Measurements from ENCODE around the gene AGTRAP. TPM values are rescaled to one million over a fixed set of nuclear protein-coding genes. Genes with fewer than 3 reads are reported as not detected.

The AGTRAP gene
- total and polyA plus RNA-seq, 9 of the 15 experiments (the other 6 are each of a cell fraction or from before 2014, with no cell fraction given) = 26.8 to 105 (median 57.5) TPM

- TF ChIP-seq OTX1 (CRISPR knock-in tag; IDR thresholded peaks at IDR 0.05) (no peak; the same call in 1 of the 2 replicates), ZNF445 (CRISPR knock-in tag; IDR thresholded peaks at IDR 0.05; ENCODE audit: low read depth) (no peak), ZNF785 (CRISPR knock-in tag; IDR thresholded peaks at IDR 0.05) (no peak), ZNF282 (CRISPR knock-in tag; IDR thresholded peaks at IDR 0.05) (no peak), ZNF586 (CRISPR knock-in tag; conservative IDR thresholded peaks at IDR 0.05) (no peak), ZNF3 (CRISPR knock-in tag; IDR thresholded peaks at IDR 0.05) (no peak), SNIP1 (IDR thresholded peaks at IDR 0.05; ENCODE audit: low read depth) (no peak), PRMT5 (CRISPR knock-in tag; IDR thresholded peaks at IDR 0.05) (no peak), PCBP2 (IDR thresholded peaks at IDR 0.05; ENCODE audit: low read depth, low read length, poor library complexity, severe bottlenecking) (no peak), ZBTB43 (CRISPR knock-in tag; IDR thresholded peaks at IDR 0.05) (no peak), PHB (CRISPR knock-in tag; IDR thresholded peaks at IDR 0.05) (peak; percentile 24), SP2 (IDR thresholded peaks at IDR 0.05; ENCODE audit: extremely low read depth, low read depth, low read length, poor library complexity, severe bottlenecking) (no peak), ZNF140 (CRISPR knock-in tag; IDR thresholded peaks at IDR 0.05) (no peak), MTF1 (CRISPR knock-in tag; IDR thresholded peaks at IDR 0.05; ENCODE audit: borderline replicate concordance) (no peak), ESRRB (CRISPR knock-in tag; IDR thresholded peaks at IDR 0.05; ENCODE audit: borderline replicate concordance) (no peak), FOXK1 (CRISPR knock-in tag; IDR thresholded peaks at IDR 0.05; ENCODE audit: borderline replicate concordance) (no peak; the same call in 1 of the 2 replicates), ZNF830 (CRISPR knock-in tag; IDR thresholded peaks at IDR 0.05) (peak; percentile 89), NFXL1 (CRISPR knock-in tag; IDR thresholded peaks at IDR 0.05) (0 out of 2 replicates have a peak, but pooled peaks have one; percentile 8), KDM1A (IDR thresholded peaks at IDR 0.05) (no peak), MAFF (IDR thresholded peaks at IDR 0.05; ENCODE audit: low read length) (no peak), CREB3 (tag; conservative IDR thresholded peaks at IDR 0.05; ENCODE audit: low read depth) (no peak), NR2F6 (CRISPR knock-in tag; IDR thresholded peaks at IDR 0.05) (no peak)
- TF ChIP-seq, protein P1, sequence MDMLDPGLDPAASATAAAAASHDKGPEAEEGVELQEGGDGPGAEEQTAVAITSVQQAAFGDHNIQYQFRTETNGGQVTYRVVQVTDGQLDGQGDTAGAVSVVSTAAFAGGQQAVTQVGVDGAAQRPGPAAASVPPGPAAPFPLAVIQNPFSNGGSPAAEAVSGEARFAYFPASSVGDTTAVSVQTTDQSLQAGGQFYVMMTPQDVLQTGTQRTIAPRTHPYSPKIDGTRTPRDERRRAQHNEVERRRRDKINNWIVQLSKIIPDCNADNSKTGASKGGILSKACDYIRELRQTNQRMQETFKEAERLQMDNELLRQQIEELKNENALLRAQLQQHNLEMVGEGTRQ (CRISPR knock-in tag; IDR thresholded peaks at IDR 0.05) = no peak
- TF ChIP-seq, protein P2, sequence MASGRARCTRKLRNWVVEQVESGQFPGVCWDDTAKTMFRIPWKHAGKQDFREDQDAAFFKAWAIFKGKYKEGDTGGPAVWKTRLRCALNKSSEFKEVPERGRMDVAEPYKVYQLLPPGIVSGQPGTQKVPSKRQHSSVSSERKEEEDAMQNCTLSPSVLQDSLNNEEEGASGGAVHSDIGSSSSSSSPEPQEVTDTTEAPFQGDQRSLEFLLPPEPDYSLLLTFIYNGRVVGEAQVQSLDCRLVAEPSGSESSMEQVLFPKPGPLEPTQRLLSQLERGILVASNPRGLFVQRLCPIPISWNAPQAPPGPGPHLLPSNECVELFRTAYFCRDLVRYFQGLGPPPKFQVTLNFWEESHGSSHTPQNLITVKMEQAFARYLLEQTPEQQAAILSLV (tag; IDR thresholded peaks at IDR 0.05) = no peak
- TF ChIP-seq, protein P3, sequence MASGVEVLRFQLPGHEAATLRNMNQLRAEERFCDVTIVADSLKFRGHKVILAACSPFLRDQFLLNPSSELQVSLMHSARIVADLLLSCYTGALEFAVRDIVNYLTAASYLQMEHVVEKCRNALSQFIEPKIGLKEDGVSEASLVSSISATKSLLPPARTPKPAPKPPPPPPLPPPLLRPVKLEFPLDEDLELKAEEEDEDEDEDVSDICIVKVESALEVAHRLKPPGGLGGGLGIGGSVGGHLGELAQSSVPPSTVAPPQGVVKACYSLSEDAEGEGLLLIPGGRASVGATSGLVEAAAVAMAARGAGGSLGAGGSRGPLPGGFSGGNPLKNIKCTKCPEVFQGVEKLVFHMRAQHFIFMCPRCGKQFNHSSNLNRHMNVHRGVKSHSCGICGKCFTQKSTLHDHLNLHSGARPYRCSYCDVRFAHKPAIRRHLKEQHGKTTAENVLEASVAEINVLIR (CRISPR knock-in tag; IDR thresholded peaks at IDR 0.05) = 0 out of 2 replicates have a peak, but pooled peaks have one; percentile 15
These were observed 49.2 kb downstream of the AGTRAP start (continued) for GRCh38 chr1:11784993-11785769.
